D721Med (cell line): Measurements from ENCODE around the gene IL19.

ENCODE experiments used
- DNase-seq: peaks from one replicate; pipeline ENCODE4 v3.0.0; 2011; ENCODE audit warnings: low spot score; ENCODE audit not compliant: insufficient read length
- FAIRE-seq: peaks from 2 replicates; lab custom pipeline; 2011; peaks lifted over from hg19 to GRCh38; lab: Jason Lieb, UNC
- TF ChIP-seq, protein P1 (sequence below): IDR thresholded peaks from 2 replicates; pipeline ENCODE4 v1.5.1; 2012; ENCODE audit warnings: mild to moderate bottlenecking, control low read depth; ENCODE audit not compliant: insufficient read depth; ENCODE audit errors: missing control alignments

The IL19 gene

DNA sequence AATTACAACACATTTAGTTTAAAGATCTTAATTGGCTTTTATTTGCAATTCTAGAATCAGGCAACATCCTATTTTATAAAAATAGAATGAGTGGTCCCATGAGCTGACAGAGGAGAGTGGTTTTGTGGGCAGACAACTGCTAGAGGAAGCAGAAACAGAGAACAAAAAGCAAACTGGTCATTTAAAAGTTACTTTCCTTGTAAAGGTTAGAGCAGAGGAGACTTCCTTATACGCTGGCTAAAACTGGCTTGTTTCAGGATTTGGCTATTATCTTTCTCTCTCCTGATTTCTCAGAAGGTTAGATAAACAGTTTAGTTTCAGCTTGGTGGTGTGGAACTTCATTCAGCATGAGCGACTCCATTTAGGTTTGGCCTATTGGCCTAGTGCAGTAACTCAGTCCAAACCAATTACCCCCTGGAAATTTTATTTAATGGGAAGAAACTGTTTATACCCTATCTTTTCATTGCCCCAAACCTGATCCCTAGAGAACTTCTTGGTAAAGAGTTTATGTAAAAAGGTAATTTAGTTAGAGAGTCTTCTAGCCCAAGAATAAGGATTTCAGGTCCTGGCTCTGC, 62.6 kb downstream of the IL19 start:
- FAIRE-seq: no peak
- TF ChIP-seq, protein P1, sequence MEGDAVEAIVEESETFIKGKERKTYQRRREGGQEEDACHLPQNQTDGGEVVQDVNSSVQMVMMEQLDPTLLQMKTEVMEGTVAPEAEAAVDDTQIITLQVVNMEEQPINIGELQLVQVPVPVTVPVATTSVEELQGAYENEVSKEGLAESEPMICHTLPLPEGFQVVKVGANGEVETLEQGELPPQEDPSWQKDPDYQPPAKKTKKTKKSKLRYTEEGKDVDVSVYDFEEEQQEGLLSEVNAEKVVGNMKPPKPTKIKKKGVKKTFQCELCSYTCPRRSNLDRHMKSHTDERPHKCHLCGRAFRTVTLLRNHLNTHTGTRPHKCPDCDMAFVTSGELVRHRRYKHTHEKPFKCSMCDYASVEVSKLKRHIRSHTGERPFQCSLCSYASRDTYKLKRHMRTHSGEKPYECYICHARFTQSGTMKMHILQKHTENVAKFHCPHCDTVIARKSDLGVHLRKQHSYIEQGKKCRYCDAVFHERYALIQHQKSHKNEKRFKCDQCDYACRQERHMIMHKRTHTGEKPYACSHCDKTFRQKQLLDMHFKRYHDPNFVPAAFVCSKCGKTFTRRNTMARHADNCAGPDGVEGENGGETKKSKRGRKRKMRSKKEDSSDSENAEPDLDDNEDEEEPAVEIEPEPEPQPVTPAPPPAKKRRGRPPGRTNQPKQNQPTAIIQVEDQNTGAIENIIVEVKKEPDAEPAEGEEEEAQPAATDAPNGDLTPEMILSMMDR: no peak

DNA sequence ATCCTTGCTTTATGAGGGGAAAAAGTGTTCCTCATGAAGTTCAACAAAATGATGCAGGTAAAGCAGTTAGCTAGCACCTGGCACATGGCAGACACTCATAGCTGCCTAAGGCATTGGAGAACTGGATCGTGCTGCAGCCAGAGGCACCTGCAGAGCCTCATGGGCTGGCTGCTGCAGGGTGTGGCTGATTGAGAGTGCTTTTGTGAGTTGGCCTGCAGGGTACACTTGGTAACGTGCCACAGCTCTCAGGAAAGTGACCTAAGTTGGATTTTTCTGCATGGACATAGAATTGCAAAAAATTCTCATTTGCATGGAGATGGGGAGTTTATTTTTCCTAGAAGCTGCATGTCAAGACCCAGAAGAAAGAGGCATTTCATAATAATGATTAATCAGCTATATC, 63.2 kb downstream of the IL19 start:
- DNase-seq (no peak), FAIRE-seq (no peak)
- TF ChIP-seq, protein P1: no peak

More for the DNA sequence above, 62.6 kb downstream of the IL19 start:
- DNase-seq: no peak

DNA sequence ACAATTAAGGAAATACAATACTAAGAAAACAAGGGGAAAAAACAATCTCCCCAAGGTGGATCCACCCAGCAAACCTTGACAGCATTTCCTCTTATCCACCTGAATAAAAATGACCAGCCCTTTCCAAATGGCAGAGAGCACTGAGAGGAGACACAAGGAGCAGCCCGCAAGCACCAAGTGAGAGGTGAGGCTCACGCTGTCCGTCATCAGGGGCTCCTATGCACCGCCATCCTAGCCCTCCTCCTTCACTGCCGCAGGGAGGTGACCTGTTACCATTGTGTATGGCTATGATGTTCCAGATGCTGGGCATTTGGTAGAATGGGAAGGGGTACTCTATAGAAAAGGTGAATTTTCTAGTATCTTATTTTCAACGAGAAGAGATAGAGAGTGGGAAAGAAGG, 63.6 kb downstream of the IL19 start:
- TF ChIP-seq, protein P1: no peak
- DNase-seq: no peak
- no peak for FAIRE-seq

DNA sequence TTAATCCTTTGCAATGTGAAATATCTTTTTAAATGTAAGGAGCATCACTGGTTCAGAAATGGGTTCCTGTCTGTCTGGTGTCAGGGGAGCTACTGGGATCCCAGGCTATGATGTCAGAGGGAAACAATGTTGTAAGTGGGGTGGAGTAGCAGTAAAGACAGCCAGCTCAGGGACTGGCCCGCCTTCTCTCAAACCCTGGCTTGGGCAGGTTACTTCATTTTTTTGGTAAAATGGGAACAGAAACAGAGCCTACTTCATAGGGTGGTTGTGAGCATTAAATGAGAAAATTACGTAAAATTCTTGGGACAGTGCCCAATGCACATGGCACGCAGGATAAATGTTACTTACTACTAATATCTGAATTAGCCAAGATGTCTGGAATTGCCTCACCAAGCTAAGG, 64.1 kb downstream of the IL19 start:
- TF ChIP-seq, protein P1: no peak
- DNase-seq (no peak), FAIRE-seq (no peak)

DNA sequence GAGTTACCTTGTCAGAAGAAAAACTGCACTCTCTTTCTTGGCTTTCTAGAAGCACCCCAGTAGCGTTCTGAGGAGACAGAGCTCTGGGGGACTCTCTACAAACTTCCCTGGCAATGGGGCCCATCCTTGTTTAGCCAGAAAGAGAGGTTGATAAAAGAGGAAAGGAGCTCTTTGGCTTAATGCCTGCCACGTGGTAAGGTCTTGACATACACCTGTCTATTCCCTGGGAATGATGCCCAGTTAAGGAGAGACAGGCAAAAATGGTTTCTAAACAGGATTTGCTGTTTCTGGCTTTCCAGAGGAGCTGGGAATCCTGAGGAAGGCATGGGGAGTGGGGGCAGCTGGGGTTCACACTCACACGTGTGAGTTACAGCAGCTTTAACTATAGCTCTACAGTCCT, 64.6 kb downstream of the IL19 start:
- TF ChIP-seq, protein P1: no peak
- FAIRE-seq (no peak), DNase-seq (no peak)

DNA sequence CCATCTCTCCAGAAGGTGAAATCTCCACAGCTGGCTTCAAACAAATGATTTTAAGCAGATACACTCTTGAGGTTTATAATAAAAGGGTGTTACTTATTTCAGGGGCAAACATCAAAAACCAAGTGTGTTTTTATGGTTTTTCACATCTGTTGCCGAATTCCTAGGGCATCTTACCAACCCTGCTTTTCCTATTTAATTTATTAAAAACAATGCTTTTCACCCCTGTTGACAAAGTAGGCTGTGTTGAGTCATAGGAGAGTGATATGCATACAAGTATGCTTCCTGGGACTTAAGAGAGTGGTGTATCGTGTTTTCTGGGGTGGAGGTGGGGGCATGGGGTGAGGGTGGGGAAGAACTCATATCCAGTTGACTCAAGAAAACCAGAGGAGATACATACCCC, 65.5 kb downstream of the IL19 start:
- FAIRE-seq (no peak), DNase-seq (no peak)
- TF ChIP-seq, protein P1: no peak

DNA sequence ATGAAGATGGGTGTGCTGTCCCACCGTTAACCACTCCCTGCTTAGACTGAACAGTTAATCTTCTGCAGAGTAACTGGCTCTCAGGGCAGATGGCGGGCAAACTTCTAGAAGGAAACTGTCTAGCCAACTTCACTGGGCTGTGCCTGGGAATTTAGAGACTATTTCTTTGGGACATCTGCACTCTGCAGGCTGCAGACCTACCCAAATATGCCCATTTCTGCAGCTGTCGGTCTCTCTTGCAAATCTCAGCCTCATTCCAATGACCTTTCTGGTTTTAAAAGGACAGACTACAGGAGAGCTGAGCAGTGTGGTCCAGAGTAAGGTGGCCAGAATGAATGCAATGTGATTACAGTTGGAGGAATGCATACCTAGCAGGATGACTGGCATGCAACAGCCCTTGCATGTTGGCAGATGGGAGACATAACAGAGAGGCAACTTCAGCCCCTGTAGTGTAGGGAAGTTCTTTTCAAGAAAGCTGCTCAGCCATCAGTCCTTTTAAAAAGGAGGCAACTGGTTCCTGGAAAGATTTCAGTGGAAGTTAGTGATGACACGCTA, 68.5 kb downstream of the IL19 start:
- TF ChIP-seq, protein P1: no peak
- DNase-seq: no peak
- FAIRE-seq: no peak
